ENCODE results near the gene KRT73. TPM values are rescaled to one million over a fixed set of nuclear protein-coding genes. Genes with fewer than 3 reads are reported as not detected.

The KRT73 gene
- total and polyA plus RNA-seq, 4 donors = not detected

- Histone ChIP-seq H3K4me3 (ENCODE audit: low read depth in 1 of 3, low read length in 3 of 3) (no peak overlapping the region), H3K9me3 (ENCODE audit: control insufficient read depth in 4 of 4, low read length in 3 of 4) (no peaks in the 10 kb centered on the region), H3K9ac (ENCODE audit: low read depth in 1 of 2, low read length in 2 of 2) (no peak overlapping the region), H3K27ac (ENCODE audit: low read depth in 1 of 2, low read length in 2 of 2) (no peak overlapping the region), H3K36me3 (ENCODE audit: control insufficient read depth in 4 of 4, insufficient read depth in 3 of 4, low read depth in 1 of 4, low read length in 3 of 4) (no peaks in the 10 kb centered on the region), H3K27me3 (ENCODE audit: control insufficient read depth in 4 of 4, insufficient read depth in 4 of 4, low read length in 3 of 4) (peaks cover 0 to 7% (median 3%) of the 10 kb centered on the region in 4 donors), H3K4me1 (ENCODE audit: control insufficient read depth in 4 of 4, insufficient read depth in 4 of 4, low read length in 3 of 4) (no peaks in the 10 kb centered on the region)
- no peak for DNase-seq (ENCODE audit: low spot score)
- TF ChIP-seq SP1 (IDR thresholded peaks at IDR 0.05) = no peak
- 89% methylated on average over 1 of the region's 1 CpG for WGBS
Observed at GRCh38 chr12:52605542-52605941, 12.8 kb downstream of the KRT73 start.

DNA sequence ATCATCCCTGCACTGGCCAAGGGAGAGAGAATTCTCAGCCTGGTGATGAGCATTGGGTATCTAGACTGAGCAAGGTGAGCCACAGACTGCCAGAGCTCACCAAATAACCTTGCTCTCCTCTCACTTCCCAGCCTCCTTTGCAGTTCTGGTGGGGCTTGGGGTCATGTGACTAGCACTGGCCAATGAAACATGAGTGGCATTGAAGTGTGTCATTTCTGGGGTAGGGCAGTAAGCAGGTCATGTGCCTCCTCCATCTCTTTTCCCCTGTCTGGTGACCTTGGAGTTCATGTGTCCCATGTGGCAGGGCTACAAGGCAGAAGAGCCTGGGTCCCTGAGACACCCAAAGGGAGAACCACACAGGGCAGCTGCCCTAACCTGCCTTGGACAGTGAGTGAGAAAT lies 13.5 kb downstream of the KRT73 start:
- Histone ChIP-seq H3K9ac (ENCODE audit: low read depth in 1 of 2, low read length in 2 of 2) (no peak overlapping the region), H3K27ac (ENCODE audit: low read depth in 1 of 2, low read length in 2 of 2) (no peak overlapping the region), H3K4me1 (ENCODE audit: control insufficient read depth in 4 of 4, insufficient read depth in 4 of 4, low read length in 3 of 4) (no peaks in the 10 kb centered on the region), H3K36me3 (ENCODE audit: control insufficient read depth in 4 of 4, insufficient read depth in 3 of 4, low read depth in 1 of 4, low read length in 3 of 4) (no peaks in the 10 kb centered on the region), H3K27me3 (ENCODE audit: control insufficient read depth in 4 of 4, insufficient read depth in 4 of 4, low read length in 3 of 4) (peaks cover 0 to 7% (median 3%) of the 10 kb centered on the region in 4 donors), H3K9me3 (ENCODE audit: control insufficient read depth in 4 of 4, low read length in 3 of 4) (no peaks in the 10 kb centered on the region), H3K4me3 (ENCODE audit: low read depth in 1 of 3, low read length in 3 of 3) (no peak overlapping the region)
- DNase-seq (ENCODE audit: low spot score) = no peak
- no peak for TF ChIP-seq NR2F2 (IDR thresholded peaks at IDR 0.05)
- TF ChIP-seq FOXA1 (IDR thresholded peaks at IDR 0.05) = no peak

GRCh38 chr12:52603314-52603713 lies 15.0 kb downstream of the KRT73 start:
- no peaks in the 10 kb centered on the region for H3K36me3 ChIP-seq (ENCODE audit: control insufficient read depth in 4 of 4, insufficient read depth in 3 of 4, low read depth in 1 of 4, low read length in 3 of 4)
- H3K4me3 ChIP-seq (ENCODE audit: low read depth in 1 of 3, low read length in 3 of 3) = no peak overlapping the region
- no peak for DNase-seq (ENCODE audit: low spot score)
- WGBS = 93% methylated on average over 2 of the region's 2 CpGs
- no peak overlapping the region for H3K9ac ChIP-seq (ENCODE audit: low read depth in 1 of 2, low read length in 2 of 2)
- H3K9me3 ChIP-seq (ENCODE audit: control insufficient read depth in 4 of 4, low read length in 3 of 4) = no peaks in the 10 kb centered on the region
- H3K27ac ChIP-seq (ENCODE audit: low read depth in 1 of 2, low read length in 2 of 2) = no peak overlapping the region
- no peaks in the 10 kb centered on the region for H3K4me1 ChIP-seq (ENCODE audit: control insufficient read depth in 4 of 4, insufficient read depth in 4 of 4, low read length in 3 of 4)
- no peak for TF ChIP-seq FOXA1 (IDR thresholded peaks at IDR 0.05)
- TF ChIP-seq FOXA2 (IDR thresholded peaks at IDR 0.05) = no peak
- no peak for TF ChIP-seq EGR1 (IDR thresholded peaks at IDR 0.05; ENCODE audit: low read depth in 2 of 2)
- no peak for TF ChIP-seq JUND (IDR thresholded peaks at IDR 0.05)
- TF ChIP-seq CTCF (IDR thresholded peaks at IDR 0.05; ENCODE audit: low read depth, low read length, missing input control) = no peak
- TF ChIP-seq, protein P1, sequence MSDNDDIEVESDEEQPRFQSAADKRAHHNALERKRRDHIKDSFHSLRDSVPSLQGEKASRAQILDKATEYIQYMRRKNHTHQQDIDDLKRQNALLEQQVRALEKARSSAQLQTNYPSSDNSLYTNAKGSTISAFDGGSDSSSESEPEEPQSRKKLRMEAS (IDR thresholded peaks at IDR 0.05) = no peak
- TF ChIP-seq, protein P2, sequence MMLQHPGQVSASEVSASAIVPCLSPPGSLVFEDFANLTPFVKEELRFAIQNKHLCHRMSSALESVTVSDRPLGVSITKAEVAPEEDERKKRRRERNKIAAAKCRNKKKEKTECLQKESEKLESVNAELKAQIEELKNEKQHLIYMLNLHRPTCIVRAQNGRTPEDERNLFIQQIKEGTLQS (IDR thresholded peaks at IDR 0.05) = no peak
- no peak for TF ChIP-seq REST (IDR thresholded peaks at IDR 0.05)
- TF ChIP-seq TAF1 (conservative IDR thresholded peaks at IDR 0.05) = no peak
- TF ChIP-seq, protein P3, sequence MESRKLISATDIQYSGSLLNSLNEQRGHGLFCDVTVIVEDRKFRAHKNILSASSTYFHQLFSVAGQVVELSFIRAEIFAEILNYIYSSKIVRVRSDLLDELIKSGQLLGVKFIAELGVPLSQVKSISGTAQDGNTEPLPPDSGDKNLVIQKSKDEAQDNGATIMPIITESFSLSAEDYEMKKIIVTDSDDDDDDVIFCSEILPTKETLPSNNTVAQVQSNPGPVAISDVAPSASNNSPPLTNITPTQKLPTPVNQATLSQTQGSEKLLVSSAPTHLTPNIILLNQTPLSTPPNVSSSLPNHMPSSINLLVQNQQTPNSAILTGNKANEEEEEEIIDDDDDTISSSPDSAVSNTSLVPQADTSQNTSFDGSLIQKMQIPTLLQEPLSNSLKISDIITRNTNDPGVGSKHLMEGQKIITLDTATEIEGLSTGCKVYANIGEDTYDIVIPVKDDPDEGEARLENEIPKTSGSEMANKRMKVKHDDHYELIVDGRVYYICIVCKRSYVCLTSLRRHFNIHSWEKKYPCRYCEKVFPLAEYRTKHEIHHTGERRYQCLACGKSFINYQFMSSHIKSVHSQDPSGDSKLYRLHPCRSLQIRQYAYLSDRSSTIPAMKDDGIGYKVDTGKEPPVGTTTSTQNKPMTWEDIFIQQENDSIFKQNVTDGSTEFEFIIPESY (IDR thresholded peaks at IDR 0.05) = no peak
- peaks cover 0 to 7% (median 3%) of the 10 kb centered on the region in 4 donors for H3K27me3 ChIP-seq (ENCODE audit: control insufficient read depth in 4 of 4, insufficient read depth in 4 of 4, low read length in 3 of 4)
